HG03060 (cell line): Measurements from ENCODE around the gene VPS26A.

ENCODE experiments used
- ATAC-seq: cut with Tn5 transposase; IDR thresholded peaks from one replicate; pipeline ENCODE4 v1.9.1; 2021; ENCODE audit warnings: low read depth, moderate number of reproducible peaks; ENCODE audit not compliant: unreplicated experiment

VPS26A gene

DNA sequence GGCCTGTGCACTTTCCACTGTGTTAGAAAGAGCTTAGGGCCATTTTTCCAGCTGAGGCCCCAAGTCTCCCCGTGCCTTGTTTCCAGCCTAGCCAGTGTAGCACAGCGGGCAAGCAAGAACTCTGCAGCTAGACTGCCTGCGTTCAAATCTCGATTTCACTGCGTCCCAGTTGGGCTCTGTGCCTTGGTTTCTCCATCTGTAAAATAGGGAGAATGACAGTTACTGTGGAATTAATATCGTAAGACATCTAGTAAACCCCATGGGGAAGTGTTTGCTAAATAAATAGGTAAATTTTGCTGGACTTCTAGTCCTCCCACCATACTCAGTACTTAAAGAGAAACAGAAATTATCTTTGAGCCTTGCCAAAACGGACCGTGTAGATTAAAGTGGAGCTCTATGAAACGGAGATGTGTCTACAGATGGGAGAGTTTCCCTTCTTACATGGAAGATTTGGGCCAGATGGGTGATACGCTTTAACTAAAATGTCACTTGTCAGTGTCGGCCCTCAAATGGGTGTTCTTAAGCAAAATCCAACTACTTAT is 92.7 kb downstream of the VPS26A start:
- ATAC-seq = no peak

DNA sequence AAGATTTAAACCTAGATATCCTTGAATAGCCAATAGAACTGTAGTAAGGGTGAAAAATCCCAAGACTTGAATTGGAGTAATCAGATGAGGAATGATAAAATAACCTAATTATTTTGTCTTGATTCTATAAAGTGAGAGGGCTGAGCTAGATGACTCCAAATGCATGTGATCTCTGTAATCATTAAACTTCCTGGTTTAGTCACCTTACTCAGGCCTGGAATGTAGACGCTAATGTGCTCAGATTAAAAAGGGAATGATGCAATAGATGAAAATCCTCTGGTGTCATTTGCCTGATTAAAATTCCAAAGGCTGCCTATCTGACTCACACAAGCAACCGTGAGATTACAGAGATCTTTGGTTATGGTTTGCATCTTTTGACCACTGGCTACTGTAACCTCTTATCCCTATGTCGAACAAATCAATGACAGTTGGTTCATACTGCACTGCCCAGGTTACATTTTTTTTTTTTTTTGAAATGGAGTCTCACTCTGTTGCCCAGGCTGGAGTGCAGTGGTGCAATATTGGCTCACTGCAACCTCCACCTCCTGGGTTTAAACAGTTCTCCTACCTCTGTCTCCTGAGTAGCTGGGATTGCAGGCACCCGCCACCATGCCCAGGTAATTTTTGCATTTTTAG is 93.3 kb downstream of the VPS26A start:
- no peak for ATAC-seq

DNA sequence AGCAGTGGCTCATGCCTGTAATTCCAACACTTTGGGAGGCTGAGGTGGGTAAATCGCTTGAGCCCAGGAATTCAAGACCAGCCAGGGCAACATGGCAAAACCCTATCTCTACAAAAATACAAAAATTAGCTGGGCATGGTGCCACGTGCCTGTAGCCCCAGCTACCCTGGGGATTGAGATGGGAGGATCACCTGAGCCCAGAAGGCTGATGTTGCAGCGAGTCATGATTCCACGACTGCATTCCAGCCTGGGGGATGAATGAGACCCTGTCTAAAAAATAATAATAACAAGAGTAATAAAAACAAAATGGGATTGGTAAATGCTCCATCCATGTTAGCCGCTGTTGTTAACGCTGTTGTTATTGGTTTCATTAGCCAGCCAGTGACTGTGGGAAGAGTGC is 94.9 kb downstream of the VPS26A start:
- ATAC-seq = no peak

DNA sequence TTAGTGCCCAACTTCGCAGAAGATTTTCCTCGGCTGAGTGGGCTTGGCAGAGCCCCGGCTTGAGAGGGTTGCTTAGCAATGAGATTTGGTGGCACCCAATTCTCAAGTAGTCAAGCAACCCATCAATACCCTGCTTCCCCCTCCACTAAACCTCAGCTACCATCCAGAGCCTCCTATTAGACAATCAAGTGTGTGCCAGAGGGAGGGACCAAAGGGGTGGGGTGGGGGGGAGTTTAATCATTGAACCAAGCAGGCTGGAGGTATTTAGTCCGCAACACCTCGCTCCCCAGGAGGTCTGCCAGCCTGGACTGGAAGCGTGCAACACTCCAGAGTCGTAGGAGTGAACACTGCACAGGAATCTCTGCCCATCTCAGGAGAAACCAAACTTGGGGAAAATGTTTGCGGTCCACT is 96.1 kb downstream of the VPS26A start, which contains the start of gene HKDC1:
Gene HKDC1, plus strand, starts transcription at position 292 of the 411 bp plus-strand sequence. Its CDS starts 104 bp downstream, at position 396.
- ATAC-seq = no peak

DNA sequence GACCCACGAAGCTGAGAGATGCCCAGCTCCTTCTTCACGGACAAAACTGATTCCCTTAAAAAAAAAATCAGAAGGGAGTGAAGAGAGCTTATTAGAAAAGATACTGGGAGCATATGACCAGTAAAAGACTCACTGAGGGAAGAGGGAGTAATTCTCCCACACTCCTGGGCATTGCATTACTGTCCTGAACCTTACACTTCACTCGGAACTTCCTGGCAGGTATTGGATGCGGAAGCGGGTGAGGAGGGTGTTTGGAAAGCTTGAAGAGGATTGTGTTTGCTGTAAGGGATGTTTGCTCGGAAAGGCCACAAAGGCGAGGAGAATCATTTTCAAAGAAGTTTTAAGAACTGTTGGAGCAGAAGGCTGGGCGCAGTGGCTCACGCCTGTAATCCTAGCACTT is 96.5 kb downstream of the VPS26A start:
- no peak for ATAC-seq
